ENCODE results near the gene DEFB128. TPM values are rescaled to one million over a fixed set of nuclear protein-coding genes. Genes with fewer than 3 reads are reported as not detected.

The DEFB128 gene
- total RNA-seq, 1 experiment from 2014 or later, result not detected

GRCh38 chr20:219290-220115 is 30.0 kb upstream of the DEFB128 start:
- BruUV-seq (replicated peaks), result no TSS peak
- H3K9me3 Mint-ChIP-seq (ENCODE audit: unreplicated experiment), result no peaks in the 10 kb centered on the region
- peaks cover 54% of the 10 kb centered on the region for H3K27me3 Mint-ChIP-seq (ENCODE audit: insufficient read depth, unreplicated experiment)
- no peaks in the 10 kb centered on the region for H3K4me1 Mint-ChIP-seq (ENCODE audit: insufficient read depth, unreplicated experiment)
- intact Hi-C loops (cut with micrococcal nuclease), result no loop called here
- peak; percentile 38 for DNase-seq (ENCODE audit: unreplicated experiment)
- no peak overlapping the region for H3K4me3 Mint-ChIP-seq (ENCODE audit: unreplicated experiment)
- H3K27ac Mint-ChIP-seq (ENCODE audit: low read depth, unreplicated experiment), result no peak overlapping the region
- ChIA-PET POLR2A (interaction anchor here (1.0 to 1.5 kb wide), 4 partner anchors 9 to 128 kb away, joined by 3 to 5 read pairs (median 4); no protein-coding TSS in a partner anchor), CTCF (interaction anchor here (0.6 to 3.2 kb wide), 20 partner anchors 9 to 111 kb away, joined by 3 to 19 read pairs (median 4); partner anchors contain the start of gene DEFB128)
- H3K36me3 Mint-ChIP-seq (ENCODE audit: insufficient read depth, unreplicated experiment), result no peaks in the 10 kb centered on the region
- peak; percentile 60 for TF ChIP-seq CTCF (IDR thresholded peaks at IDR 0.05; ENCODE audit: unreplicated experiment)

- Mint-ChIP-seq H3K4me3 (ENCODE audit: unreplicated experiment) (no peak overlapping the region), H3K27ac (ENCODE audit: low read depth, unreplicated experiment) (no peak overlapping the region), H3K9me3 (ENCODE audit: unreplicated experiment) (no peaks in the 10 kb centered on the region), H3K4me1 (ENCODE audit: insufficient read depth, unreplicated experiment) (no peaks in the 10 kb centered on the region), H3K36me3 (ENCODE audit: insufficient read depth, unreplicated experiment) (no peaks in the 10 kb centered on the region), H3K27me3 (ENCODE audit: insufficient read depth, unreplicated experiment) (peaks cover 52% of the 10 kb centered on the region)
- no peak for TF ChIP-seq CTCF (IDR thresholded peaks at IDR 0.05; ENCODE audit: unreplicated experiment)
- BruUV-seq (replicated peaks), result no TSS peak
- CTCF ChIA-PET, result interaction anchor here (0.6 to 1.5 kb wide), 6 partner anchors 9 to 114 kb away, joined by 3 to 8 read pairs (median 4); partner anchors contain the start of gene DEFB129
- no peak for DNase-seq (ENCODE audit: unreplicated experiment)
- intact Hi-C loops (cut with micrococcal nuclease), result no loop called here
- POLR2A ChIA-PET, result interaction anchor here (1.1 kb wide), 1 partner anchor 9 kb away, joined by 3 read pairs; no protein-coding TSS in a partner anchor
Observed at GRCh38 chr20:217266-217665, 27.8 kb upstream of the DEFB128 start.

GRCh38 chr20:215796-216195 is 26.3 kb upstream of the DEFB128 start:
- DNase-seq (ENCODE audit: unreplicated experiment), result no peak
- H3K36me3 Mint-ChIP-seq (ENCODE audit: insufficient read depth, unreplicated experiment), result no peaks in the 10 kb centered on the region
- ChIA-PET CTCF (interaction anchor here (0.8 to 4.3 kb wide), 3 partner anchors 15 to 51 kb away, joined by 3 to 18 read pairs (median 3); no protein-coding TSS in a partner anchor), POLR2A (interaction anchor here (1.0 kb wide), 1 partner anchor 9 kb away, joined by 3 read pairs; no protein-coding TSS in a partner anchor)
- no peaks in the 10 kb centered on the region for H3K9me3 Mint-ChIP-seq (ENCODE audit: unreplicated experiment)
- no TSS peak for BruUV-seq (replicated peaks)
- peaks cover 47% of the 10 kb centered on the region for H3K27me3 Mint-ChIP-seq (ENCODE audit: insufficient read depth, unreplicated experiment)
- no peaks in the 10 kb centered on the region for H3K4me1 Mint-ChIP-seq (ENCODE audit: insufficient read depth, unreplicated experiment)
- no peak overlapping the region for H3K27ac Mint-ChIP-seq (ENCODE audit: low read depth, unreplicated experiment)
- intact Hi-C loops (cut with micrococcal nuclease), result no loop called here
- no peak for TF ChIP-seq CTCF (IDR thresholded peaks at IDR 0.05; ENCODE audit: unreplicated experiment)
- H3K4me3 Mint-ChIP-seq (ENCODE audit: unreplicated experiment), result no peak overlapping the region

- no peak overlapping the region for H3K27ac Mint-ChIP-seq (ENCODE audit: low read depth, unreplicated experiment)
Observed at GRCh38 chr20:214383-214782, 24.9 kb upstream of the DEFB128 start.

More at GRCh38 chr20:214383-214782, 24.9 kb upstream of the DEFB128 start:
- no peak for DNase-seq (ENCODE audit: unreplicated experiment)
- ChIA-PET POLR2A (interaction anchor here (0.5 to 1.1 kb wide), 4 partner anchors 43 to 1201 kb away, joined by 3 to 4 read pairs (median 3); partner anchors contain the start of gene SOX12), CTCF (interaction anchor here (0.7 to 4.3 kb wide), 5 partner anchors 20 to 117 kb away, joined by 3 to 18 read pairs (median 4); no protein-coding TSS in a partner anchor)
- H3K9me3 Mint-ChIP-seq (ENCODE audit: unreplicated experiment), result no peaks in the 10 kb centered on the region
- no peaks in the 10 kb centered on the region for H3K36me3 Mint-ChIP-seq (ENCODE audit: insufficient read depth, unreplicated experiment)
- no peaks in the 10 kb centered on the region for H3K4me1 Mint-ChIP-seq (ENCODE audit: insufficient read depth, unreplicated experiment)
- intact Hi-C loops (cut with micrococcal nuclease), result no loop called here
- no peak overlapping the region for H3K4me3 Mint-ChIP-seq (ENCODE audit: unreplicated experiment)
- TF ChIP-seq CTCF (IDR thresholded peaks at IDR 0.05; ENCODE audit: unreplicated experiment), result no peak
- peaks cover 33% of the 10 kb centered on the region for H3K27me3 Mint-ChIP-seq (ENCODE audit: insufficient read depth, unreplicated experiment)
- BruUV-seq (replicated peaks), result no TSS peak

Data from MCF 10A (cell line).